Ishikawa (cell line): ENCODE data around the gene MRPS22.

Experiments used
- CREB1 ChIP-seq: IDR thresholded peaks from 2 replicates; pipeline ENCODE4 v1.6.1; 2012; ENCODE audit warnings: low read depth
- EGR1 ChIP-seq: IDR thresholded peaks from 2 replicates; pipeline ENCODE4 v1.6.1; 2012
- EP300 ChIP-seq: IDR thresholded peaks from 2 replicates; pipeline ENCODE4 v1.6.1; 2012; ENCODE audit warnings: borderline replicate concordance
- FOXM1 ChIP-seq: IDR thresholded peaks from 2 replicates; pipeline ENCODE4 v1.6.1; 2012; ENCODE audit warnings: low read depth, borderline replicate concordance
- MAX ChIP-seq: IDR thresholded peaks from 2 replicates; pipeline ENCODE4 v1.6.1; 2012
- NFIC ChIP-seq: IDR thresholded peaks from 2 replicates; pipeline ENCODE4 v1.6.1; 2012
- RAD21 ChIP-seq: IDR thresholded peaks from 2 replicates; pipeline ENCODE4 v1.6.1; 2012; ENCODE audit warnings: low read depth
- TAF1 ChIP-seq: IDR thresholded peaks from 2 replicates; pipeline ENCODE4 v1.6.1; 2012; ENCODE audit warnings: low read depth, mild to moderate bottlenecking
- USF1 ChIP-seq: IDR thresholded peaks from 2 replicates; pipeline ENCODE4 v1.6.1; 2012
- ZBTB7A ChIP-seq: IDR thresholded peaks from 2 replicates; pipeline ENCODE4 v1.6.1; 2012; ENCODE audit warnings: low read depth

GRCh38 chr3:139312416-139312815 lies 31.4 kb upstream of the MRPS22 start:
- TF ChIP-seq EP300 (no peak), CREB1 (no peak), MAX (no peak), RAD21 (no peak), TAF1 (no peak), NFIC (no peak), EGR1 (no peak), USF1 (no peak), FOXM1 (no peak), ZBTB7A (no peak)
